OCI-LY3 (cell line): ENCODE results near the gene KLF4.

Experiments
- H2AFZ ChIP-seq: fragments of 200-600, 300-600 bp; shearing (Covaris generic); 2 replicates; pipeline ENCODE4 v1.6.0; 2014; ENCODE audit warnings: antibody characterized with exemption, low read depth, low read length
- H3K27ac ChIP-seq: fragments of 200-600, 300-600 bp; sonication (generic); 2 replicates; pipeline ENCODE4 v1.5.1; 2014; ENCODE audit warnings: mild to moderate bottlenecking, low read length, moderate library complexity, mixed read lengths
- H3K27me3 ChIP-seq: fragments of 200-600, 300-600 bp; sonication (generic); 2 replicates; pipeline ENCODE4 v1.6.1; 2014; ENCODE audit warnings: low read depth, low read length, mixed read lengths
- H3K36me3 ChIP-seq: fragments of 200-600, 300-600 bp; sonication (generic); replicated peaks from 2 replicates; pipeline ENCODE3; 2014; ENCODE audit warnings: low read depth, low read length, mixed read lengths
- H3K4me1 ChIP-seq: fragments of 300-600, 200-600 bp; sonication (generic); 2 replicates; pipeline ENCODE4 v1.6.1; 2014; ENCODE audit warnings: low read length, mixed read lengths
- H3K4me2 ChIP-seq: fragments of 200-600, 300-600 bp; sonication (generic); 2 replicates; pipeline ENCODE4 v1.6.1; 2014; ENCODE audit warnings: low read length, mixed read lengths
- H3K4me3 ChIP-seq: fragments of 300-600, 200-600 bp; sonication (generic); 2 replicates; pipeline ENCODE4 v1.5.1; 2014; ENCODE audit warnings: antibody characterized with exemption, mild to moderate bottlenecking, low read length, moderate library complexity
- H3K79me2 ChIP-seq: fragments of 300-600, 200-600 bp; shearing (Covaris generic); 2 replicates; pipeline ENCODE4 v1.6.1; 2014; ENCODE audit warnings: mild to moderate bottlenecking, low read length, mixed read lengths
- H3K9ac ChIP-seq: fragments of 300-600, 200-600 bp; shearing (Covaris generic); 2 replicates; pipeline ENCODE4 v1.6.0; 2014; ENCODE audit warnings: mild to moderate bottlenecking, low read length, moderate library complexity
- H3K9me3 ChIP-seq: fragments of 200-600, 300-600 bp; shearing (Covaris generic); 2 replicates; pipeline ENCODE4 v1.6.1; 2014; ENCODE audit warnings: low read length, mixed read lengths; ENCODE audit not compliant: insufficient read depth
- H4K20me1 ChIP-seq: fragments of 200-600, 300-600 bp; sonication (generic); 2 replicates; pipeline ENCODE4 v1.6.1; 2016; ENCODE audit warnings: low read length, mixed read lengths; ENCODE audit not compliant: insufficient read depth
- CTCF ChIP-seq: fragments of 200-600, 300-600 bp; sonication (generic); IDR thresholded peaks from 2 replicates; pipeline ENCODE4 v1.5.1; 2014; ENCODE audit warnings: antibody characterized with exemption, low read length, low read depth
- EZH2phosphoT487 ChIP-seq: fragments of 200-600 bp; shearing (Covaris generic); IDR thresholded peaks from 2 replicates; pipeline ENCODE4 v1.6.1; 2018; ENCODE audit warnings: antibody characterized with exemption, mixed run types, low read depth

KLF4 gene

GRCh38 chr9:107465467-107466451 lies 23.8 kb downstream of the KLF4 start:
- TF ChIP-seq CTCF = no peak
- Histone ChIP-seq H3K27ac (no peak overlapping the region), H3K27me3 (no peaks in the 10 kb centered on the region; the same call in 1 of the 2 replicates), H3K79me2 (no peaks in the 10 kb centered on the region), H2AFZ (no peak overlapping the region), H3K9me3 (no peaks in the 10 kb centered on the region), H3K4me3 (no peak overlapping the region), H3K4me2 (no peak overlapping the region), H4K20me1 (no peaks in the 10 kb centered on the region), H3K4me1 (no peaks in the 10 kb centered on the region), H3K9ac (no peak overlapping the region), H3K36me3 (no peaks in the 10 kb centered on the region)

GRCh38 chr9:107464516-107464915 lies 25.1 kb downstream of the KLF4 start:
- Histone ChIP-seq H3K79me2 (no peaks in the 10 kb centered on the region), H3K9ac (no peak overlapping the region), H3K27me3 (no peaks in the 10 kb centered on the region; the same call in 1 of the 2 replicates), H4K20me1 (no peaks in the 10 kb centered on the region), H3K27ac (no peak overlapping the region), H2AFZ (no peak overlapping the region), H3K9me3 (no peaks in the 10 kb centered on the region), H3K4me1 (no peaks in the 10 kb centered on the region), H3K4me3 (no peak overlapping the region), H3K36me3 (no peaks in the 10 kb centered on the region), H3K4me2 (no peak overlapping the region)
- no peak for TF ChIP-seq CTCF
- no peak for TF ChIP-seq EZH2phosphoT487

DNA sequence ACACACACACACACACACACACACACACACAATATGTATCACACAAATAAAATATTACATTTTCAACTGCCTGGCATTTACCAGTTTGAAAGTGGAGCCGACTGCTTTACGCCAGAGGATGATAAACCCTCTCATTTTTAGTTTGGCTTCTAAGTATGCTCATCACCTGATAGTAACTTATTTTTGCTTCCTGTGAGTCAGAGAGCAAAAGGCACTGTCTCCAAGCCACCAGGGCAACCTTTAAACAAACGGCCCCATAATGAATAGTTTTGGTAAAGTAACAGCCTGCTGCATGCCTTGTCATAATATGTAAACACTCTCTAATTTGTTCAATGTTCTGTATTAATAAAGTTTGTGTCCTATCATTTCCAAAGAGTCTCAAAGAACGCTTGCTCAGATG lies 26.9 kb downstream of the KLF4 start:
- no peak overlapping the region for H3K9ac ChIP-seq
- no peaks in the 10 kb centered on the region for H3K36me3 ChIP-seq
- no peaks in the 10 kb centered on the region for H3K4me1 ChIP-seq
- TF ChIP-seq CTCF (no peak), EZH2phosphoT487 (no peak)
- H4K20me1 ChIP-seq = no peaks in the 10 kb centered on the region
- no peaks in the 10 kb centered on the region; the same call in 1 of the 2 replicates for H3K27me3 ChIP-seq
- H3K4me2 ChIP-seq = no peak overlapping the region
- no peak overlapping the region for H3K27ac ChIP-seq
- H3K79me2 ChIP-seq = no peaks in the 10 kb centered on the region
- H3K9me3 ChIP-seq = no peaks in the 10 kb centered on the region
- H3K4me3 ChIP-seq = no peak overlapping the region
- no peak overlapping the region for H2AFZ ChIP-seq

DNA sequence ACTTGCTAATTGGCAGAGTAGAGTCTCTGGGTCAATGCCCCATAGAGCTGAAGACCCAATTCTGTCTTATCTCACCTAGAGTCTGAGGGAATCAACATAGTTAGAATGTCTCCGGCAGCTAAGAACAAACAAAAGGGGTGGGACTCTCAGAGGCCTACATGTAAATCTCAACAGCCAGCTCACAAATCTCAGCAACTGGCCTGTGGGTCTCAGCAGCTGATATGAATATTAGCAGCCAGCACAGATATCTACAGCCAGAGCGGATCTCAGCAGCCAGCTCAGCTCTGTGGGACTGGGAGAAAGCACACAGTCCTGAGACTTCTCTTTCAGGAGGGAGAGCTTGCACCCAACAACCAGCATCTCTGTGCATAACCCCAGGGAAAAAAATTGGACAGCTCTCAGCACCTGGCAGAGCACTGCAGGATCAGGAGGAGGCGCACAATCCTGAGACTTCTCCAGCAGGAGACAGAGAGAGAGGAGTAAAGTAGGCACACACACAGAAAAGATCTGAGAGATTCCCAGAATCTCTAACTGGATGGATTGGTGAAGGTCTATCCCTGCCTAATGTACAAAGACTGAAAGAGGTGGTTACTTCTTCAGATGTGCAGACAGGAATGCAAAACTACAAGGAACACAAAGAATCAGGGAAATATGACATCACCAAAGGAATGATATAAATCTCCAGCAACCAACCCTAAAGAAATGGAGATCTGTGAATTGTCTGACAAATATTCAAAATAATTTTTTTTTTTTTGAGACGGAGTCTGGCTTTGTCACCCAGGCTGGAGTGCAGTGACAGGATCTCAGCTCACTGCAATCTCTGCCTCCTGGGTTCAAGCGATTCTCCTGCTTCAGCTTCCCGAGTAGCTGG lies 29.2 kb downstream of the KLF4 start:
- no peak overlapping the region for H3K4me3 ChIP-seq
- no peaks in the 10 kb centered on the region for H3K79me2 ChIP-seq
- no peaks in the 10 kb centered on the region; the same call in 1 of the 2 replicates for H3K27me3 ChIP-seq
- H4K20me1 ChIP-seq = no peaks in the 10 kb centered on the region
- no peaks in the 10 kb centered on the region for H3K36me3 ChIP-seq
- no peak overlapping the region for H3K27ac ChIP-seq
- H3K4me2 ChIP-seq = no peak overlapping the region
- H3K9ac ChIP-seq = no peak overlapping the region
- H3K4me1 ChIP-seq = no peaks in the 10 kb centered on the region
- H3K9me3 ChIP-seq = no peaks in the 10 kb centered on the region
- H2AFZ ChIP-seq = no peak overlapping the region
- TF ChIP-seq EZH2phosphoT487 (no peak), CTCF (no peak)
